GM18868 (cell line): ENCODE results near the gene TATDN2.
A peak's percentile ranks its signal among the peaks of the same experiment; 100 is the strongest.
"Not testable (repeated sequence)": the region's sequence is repeated elsewhere in the genome, so short reads cannot be mapped to it uniquely, and the experiment has no call there.

Experiments used
- ATAC-seq: cut with Tn5 transposase; IDR thresholded peaks from one replicate; pipeline ENCODE4 v1.9.1; 2021; ENCODE audit warnings: mild to moderate bottlenecking, moderate library complexity; ENCODE audit not compliant: unreplicated experiment

Gene TATDN2

GRCh38 chr3:10289787-10290355, 41.6 kb downstream of the TATDN2 start:
- ATAC-seq = no peak

GRCh38 chr3:10290481-10291176, 42.4 kb downstream of the TATDN2 start:
- no peak for ATAC-seq

- ATAC-seq = no peak
Measured at GRCh38 chr3:10291641-10292040, 43.4 kb downstream of the TATDN2 start.

GRCh38 chr3:10292505-10293419, 44.5 kb downstream of the TATDN2 start, which contains the start of gene GHRL:
GHRL (minus strand) TSS chr3:10292947; CDS start chr3:10290180, 2,767 bp downstream.
- ATAC-seq = peak; percentile 91

- no peak for ATAC-seq
Measured at GRCh38 chr3:10294030-10294586, 45.8 kb downstream of the TATDN2 start.

GRCh38 chr3:10298064-10298463, 49.8 kb downstream of the TATDN2 start:
- not testable (repeated sequence) for ATAC-seq

GRCh38 chr3:10299175-10299574, 50.9 kb downstream of the TATDN2 start:
- no peak for ATAC-seq

GRCh38 chr3:10299679-10300078, 51.4 kb downstream of the TATDN2 start:
- ATAC-seq = peak; percentile 64

- no peak for ATAC-seq
Measured at GRCh38 chr3:10300087-10300486, 51.8 kb downstream of the TATDN2 start.

- no peak for ATAC-seq
Measured at GRCh38 chr3:10303105-10303504, 54.8 kb downstream of the TATDN2 start.

- no peak for ATAC-seq
Measured at GRCh38 chr3:10303785-10304184, 55.5 kb downstream of the TATDN2 start.

- ATAC-seq = no peak
Measured at GRCh38 chr3:10304905-10305304, 56.6 kb downstream of the TATDN2 start.

- no peak for ATAC-seq
Measured at GRCh38 chr3:10305331-10305902, 57.2 kb downstream of the TATDN2 start.

GRCh38 chr3:10306156-10306555, 57.9 kb downstream of the TATDN2 start:
- ATAC-seq = no peak

- no peak for ATAC-seq
Measured at GRCh38 chr3:10308678-10309077, 60.4 kb downstream of the TATDN2 start.

GRCh38 chr3:10309736-10310135, 61.5 kb downstream of the TATDN2 start:
- ATAC-seq = no peak

- ATAC-seq = no peak
Measured at GRCh38 chr3:10310578-10310977, 62.3 kb downstream of the TATDN2 start.

- ATAC-seq = no peak
Measured at GRCh38 chr3:10311710-10312109, 63.5 kb downstream of the TATDN2 start.

GRCh38 chr3:10312391-10312790, 64.1 kb downstream of the TATDN2 start:
- ATAC-seq = no peak

GRCh38 chr3:10312861-10313260, 64.6 kb downstream of the TATDN2 start:
- ATAC-seq = no peak

- no peak for ATAC-seq
Measured at GRCh38 chr3:10315101-10315500, 66.8 kb downstream of the TATDN2 start.
